GM19240 (cell line): ENCODE data around the gene CADM1.

Experiments used
- DNase-seq: peaks from one replicate; pipeline ENCODE4 v3.0.0; 2011; ENCODE audit warnings: low spot score; ENCODE audit not compliant: insufficient read length

The CADM1 gene

DNA sequence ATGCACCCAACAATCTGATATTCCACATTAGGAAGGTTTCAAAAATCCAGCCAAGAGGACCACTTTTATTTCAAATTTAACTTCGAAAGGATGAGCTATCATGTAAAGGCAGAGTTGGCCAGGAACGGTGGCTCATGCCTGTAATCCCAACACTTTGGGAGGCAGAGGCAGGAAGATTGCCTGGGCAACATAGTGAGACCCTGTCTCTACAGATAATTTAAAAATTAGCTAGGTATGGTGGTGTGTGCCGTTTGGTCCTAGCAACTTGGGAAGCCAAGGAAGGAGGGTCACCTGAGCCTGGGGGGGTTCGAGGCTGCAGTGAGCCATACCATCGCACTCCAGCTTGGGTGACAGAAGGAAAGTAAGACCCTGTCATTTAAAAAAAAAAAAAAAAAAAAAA, 96.7 kb downstream of the CADM1 start:
- no peak for DNase-seq

- no peak for DNase-seq
Observed at GRCh38 chr11:115406404-115406803, 97.8 kb downstream of the CADM1 start.

- DNase-seq = no peak
Observed at GRCh38 chr11:115398333-115399080, 105.7 kb downstream of the CADM1 start.

DNA sequence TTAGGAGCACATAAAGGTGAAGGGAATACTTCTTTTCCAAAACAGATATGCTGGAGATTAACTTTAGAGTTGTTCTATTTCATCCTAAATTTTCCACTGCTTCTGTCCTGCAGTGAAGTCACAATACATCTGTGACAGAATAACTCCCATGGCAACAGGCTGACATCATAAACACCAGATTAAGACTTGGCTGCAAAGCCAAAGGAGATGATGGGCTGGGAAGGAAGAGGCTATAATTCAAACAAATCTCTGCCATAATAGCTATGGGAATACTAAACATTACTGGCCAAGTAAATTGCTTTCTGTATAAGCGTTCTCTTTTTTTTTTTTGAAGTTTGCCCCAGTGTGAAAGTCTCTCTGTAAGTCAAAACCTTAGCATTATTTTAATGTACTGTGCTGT, 107.7 kb downstream of the CADM1 start:
- DNase-seq = no peak

GRCh38 chr11:115393950-115394349, 110.3 kb downstream of the CADM1 start:
- no peak for DNase-seq

GRCh38 chr11:115391598-115391997, 112.6 kb downstream of the CADM1 start:
- no peak for DNase-seq

- DNase-seq = no peak
Observed at GRCh38 chr11:115391160-115391559, 113.1 kb downstream of the CADM1 start.

DNA sequence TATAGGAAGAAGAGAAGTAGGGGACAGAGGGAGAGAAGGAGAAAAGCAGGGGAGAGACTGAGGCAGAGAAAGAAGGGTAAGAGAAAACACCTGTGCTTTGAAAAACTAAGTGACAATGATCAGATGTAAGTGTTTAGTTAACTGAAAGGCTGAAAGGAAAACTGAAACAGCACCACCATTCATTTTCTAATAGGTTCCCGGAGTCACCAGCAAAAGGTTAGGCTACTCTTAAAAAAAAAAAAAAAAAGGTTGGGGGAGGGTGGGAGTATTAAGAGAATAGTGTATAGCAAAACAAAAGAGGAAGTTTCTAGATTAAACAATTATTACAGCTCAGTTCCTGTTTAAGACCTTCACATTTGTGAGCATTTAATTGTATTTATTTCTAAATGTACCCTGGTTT, 113.8 kb downstream of the CADM1 start:
- DNase-seq = no peak

DNA sequence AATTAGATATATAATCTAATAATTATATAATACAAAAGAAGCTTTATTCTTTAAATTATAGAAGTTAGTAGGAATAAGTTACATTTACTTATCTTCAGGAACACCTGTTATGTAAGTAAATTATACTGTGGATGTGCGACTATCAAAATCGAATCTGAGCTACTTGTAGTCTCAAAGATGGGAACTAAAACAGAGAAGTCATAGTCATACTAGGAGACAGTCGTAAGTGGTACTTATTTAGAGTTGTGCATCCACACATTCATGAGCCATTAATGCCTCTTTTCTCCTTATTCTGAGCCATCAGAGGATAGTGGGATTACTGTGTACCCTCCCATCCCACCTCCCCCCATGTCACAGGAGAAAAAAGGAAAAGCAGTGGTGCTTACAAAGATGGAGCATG, 114.4 kb downstream of the CADM1 start:
- DNase-seq = no peak

GRCh38 chr11:115385226-115385625, 119.0 kb downstream of the CADM1 start:
- DNase-seq = no peak

DNA sequence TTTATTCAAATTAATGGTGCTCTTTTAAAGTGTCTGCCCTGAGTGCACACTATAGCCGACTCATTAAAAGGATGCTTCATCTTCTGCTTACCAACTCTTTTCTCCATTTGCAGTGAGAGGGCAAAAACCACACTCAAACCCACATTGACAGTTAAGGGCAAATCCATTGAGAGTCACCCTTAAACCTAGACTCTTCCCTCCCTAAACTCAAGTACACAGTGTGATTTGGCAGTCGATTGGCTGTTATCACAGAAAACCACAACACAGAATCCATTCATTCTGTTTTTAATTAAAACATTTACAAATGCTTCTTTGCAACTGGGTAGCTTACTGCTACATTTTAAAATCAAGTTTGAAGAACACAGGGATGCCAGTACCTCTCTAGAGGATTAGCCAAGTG, 120.0 kb downstream of the CADM1 start:
- DNase-seq = no peak

GRCh38 chr11:115383431-115383830, 120.8 kb downstream of the CADM1 start:
- DNase-seq = no peak

DNA sequence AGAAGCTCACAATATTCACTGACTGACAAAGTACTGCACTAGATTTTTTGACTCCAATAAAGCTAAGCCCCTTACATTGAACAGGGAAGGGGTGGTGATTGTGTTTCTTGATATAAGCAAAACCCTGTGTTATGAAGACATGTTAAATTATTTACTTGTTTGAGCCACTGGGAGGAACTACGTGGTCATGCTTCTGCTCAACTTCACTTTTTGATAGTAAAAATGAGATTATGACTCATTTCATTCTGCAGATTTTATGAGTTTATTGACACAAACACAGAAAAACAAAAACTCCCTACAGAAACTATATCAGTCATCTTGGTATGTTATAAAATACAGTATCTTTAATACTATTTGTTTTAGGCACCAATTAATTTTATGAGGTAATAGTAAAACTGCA, 124.7 kb downstream of the CADM1 start:
- no peak for DNase-seq

GRCh38 chr11:115378557-115378956, 125.7 kb downstream of the CADM1 start:
- no peak for DNase-seq

DNA sequence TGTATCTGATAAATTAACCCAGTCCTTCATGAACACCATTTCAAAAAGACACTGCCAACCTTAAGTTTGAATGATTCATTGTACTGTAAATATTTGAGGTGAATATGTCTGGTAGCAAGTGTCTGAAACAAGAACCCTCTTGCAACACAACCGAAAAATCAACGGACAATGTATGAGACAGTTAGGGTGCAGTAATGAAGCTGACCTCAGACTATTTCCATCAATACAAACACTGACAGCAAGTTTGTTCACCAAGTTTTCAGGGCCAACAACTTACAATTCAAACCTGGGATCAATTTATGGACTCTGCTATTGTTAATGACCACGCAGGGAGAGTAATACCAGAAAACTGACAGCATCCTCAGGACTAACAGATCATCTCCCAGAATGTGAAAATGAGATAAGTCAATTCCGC, 126.3 kb downstream of the CADM1 start:
- DNase-seq = no peak

DNA sequence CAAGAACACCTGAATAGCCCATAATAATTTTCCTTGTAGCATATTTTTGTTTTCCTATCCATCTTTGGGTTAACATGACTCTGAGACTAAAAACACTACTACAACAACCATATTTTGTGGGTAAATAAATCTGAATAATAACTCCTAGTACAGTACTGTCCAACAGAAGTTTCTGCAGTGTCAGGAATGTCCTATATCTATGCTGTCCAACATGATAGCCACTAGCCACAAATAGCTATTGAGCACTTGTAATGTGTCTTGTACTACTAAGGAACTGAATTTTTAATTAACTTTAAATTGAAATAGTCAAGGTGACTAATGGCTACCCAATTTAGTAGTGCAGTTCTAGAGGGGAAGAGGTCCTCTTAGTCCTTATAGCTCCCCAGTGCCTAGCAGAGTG, 135.6 kb downstream of the CADM1 start:
- no peak for DNase-seq

GRCh38 chr11:115366826-115367225, 137.4 kb downstream of the CADM1 start:
- DNase-seq = no peak

GRCh38 chr11:115365907-115366306, 138.3 kb downstream of the CADM1 start:
- DNase-seq = no peak

DNA sequence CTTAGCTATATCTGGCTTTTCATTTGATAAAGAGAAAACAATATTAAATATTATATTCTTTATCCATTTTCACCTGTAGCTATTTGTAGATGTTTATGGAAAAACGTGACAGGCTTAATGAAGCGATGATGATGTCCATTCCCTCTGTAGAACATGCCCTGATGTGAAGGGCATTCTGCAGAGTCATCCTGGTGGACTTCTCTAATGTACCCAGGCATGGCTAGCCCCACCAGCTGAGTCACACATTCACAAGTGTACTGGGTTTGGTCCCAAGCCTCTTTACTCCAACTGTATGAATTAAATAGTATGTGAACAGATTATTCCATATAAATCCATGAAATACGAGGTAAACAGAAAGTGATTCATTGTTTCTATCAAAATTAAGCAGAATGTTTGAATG, 139.3 kb downstream of the CADM1 start:
- no peak for DNase-seq

DNA sequence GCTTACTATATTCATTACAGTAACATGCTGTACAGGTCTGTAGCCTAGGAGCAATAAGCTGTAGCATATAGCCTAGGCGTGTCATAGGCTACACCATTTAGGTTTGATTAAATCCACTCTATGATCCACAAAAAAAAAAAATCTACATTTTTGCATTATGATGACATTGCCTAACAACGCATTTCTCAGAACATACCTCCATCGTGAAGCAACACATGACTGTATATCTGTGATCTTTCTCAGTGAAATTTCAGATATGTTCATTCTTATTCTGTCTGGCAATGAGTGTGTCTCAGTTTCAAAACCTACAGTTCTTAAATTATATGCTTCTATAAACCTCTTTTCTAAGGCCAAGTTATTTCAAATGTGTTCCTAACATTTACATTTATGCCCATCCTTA, 140.3 kb downstream of the CADM1 start:
- no peak for DNase-seq

DNA sequence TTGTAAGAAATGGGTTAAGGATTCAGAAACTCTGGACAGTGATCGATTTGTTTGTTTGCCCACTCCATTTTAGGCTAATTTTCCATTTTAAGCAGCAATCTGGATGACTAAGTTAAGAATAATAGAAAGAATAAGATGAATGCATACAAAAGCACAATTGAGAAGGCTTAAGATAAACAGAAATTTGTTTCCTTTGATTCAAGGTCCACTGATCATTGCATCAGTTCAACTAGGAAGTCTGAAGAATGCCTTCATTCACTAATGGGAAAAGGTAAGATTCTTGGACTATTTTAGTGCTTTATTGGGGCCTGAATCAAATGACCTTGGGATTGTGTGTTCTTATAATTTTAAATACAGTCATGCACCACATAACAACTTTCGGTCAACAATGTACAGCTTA, 140.8 kb downstream of the CADM1 start:
- no peak for DNase-seq

- DNase-seq = no peak
Observed at GRCh38 chr11:115362997-115363396, 141.2 kb downstream of the CADM1 start.

DNA sequence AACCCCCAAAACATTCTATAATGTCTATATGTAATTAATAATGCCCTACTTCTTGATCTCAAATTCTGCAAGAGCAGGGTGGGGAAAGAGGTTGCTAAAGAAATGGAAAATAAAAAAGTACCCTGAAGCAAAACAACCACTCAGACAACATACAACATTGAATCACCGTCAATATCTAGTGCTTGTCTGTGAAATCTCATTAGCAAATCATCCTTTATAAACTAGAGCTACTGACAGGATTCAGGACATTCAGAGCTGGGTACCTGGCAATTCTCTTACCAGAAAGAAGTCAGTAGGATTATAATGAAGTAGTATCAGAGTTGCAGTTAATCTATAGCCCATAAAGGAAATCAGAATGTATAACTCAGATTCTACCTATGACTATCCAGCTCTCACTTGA, 143.2 kb downstream of the CADM1 start:
- no peak for DNase-seq
